ENCODE results near the gene PICALM. TPM values are rescaled to one million over a fixed set of nuclear protein-coding genes. Genes with fewer than 3 reads are reported as not detected.
A peak's percentile ranks its signal among the peaks of the same experiment; 100 is the strongest.

Gene PICALM
- total RNA-seq, 2 donors from 2014 or later: 97.8 to 132 TPM

DNA sequence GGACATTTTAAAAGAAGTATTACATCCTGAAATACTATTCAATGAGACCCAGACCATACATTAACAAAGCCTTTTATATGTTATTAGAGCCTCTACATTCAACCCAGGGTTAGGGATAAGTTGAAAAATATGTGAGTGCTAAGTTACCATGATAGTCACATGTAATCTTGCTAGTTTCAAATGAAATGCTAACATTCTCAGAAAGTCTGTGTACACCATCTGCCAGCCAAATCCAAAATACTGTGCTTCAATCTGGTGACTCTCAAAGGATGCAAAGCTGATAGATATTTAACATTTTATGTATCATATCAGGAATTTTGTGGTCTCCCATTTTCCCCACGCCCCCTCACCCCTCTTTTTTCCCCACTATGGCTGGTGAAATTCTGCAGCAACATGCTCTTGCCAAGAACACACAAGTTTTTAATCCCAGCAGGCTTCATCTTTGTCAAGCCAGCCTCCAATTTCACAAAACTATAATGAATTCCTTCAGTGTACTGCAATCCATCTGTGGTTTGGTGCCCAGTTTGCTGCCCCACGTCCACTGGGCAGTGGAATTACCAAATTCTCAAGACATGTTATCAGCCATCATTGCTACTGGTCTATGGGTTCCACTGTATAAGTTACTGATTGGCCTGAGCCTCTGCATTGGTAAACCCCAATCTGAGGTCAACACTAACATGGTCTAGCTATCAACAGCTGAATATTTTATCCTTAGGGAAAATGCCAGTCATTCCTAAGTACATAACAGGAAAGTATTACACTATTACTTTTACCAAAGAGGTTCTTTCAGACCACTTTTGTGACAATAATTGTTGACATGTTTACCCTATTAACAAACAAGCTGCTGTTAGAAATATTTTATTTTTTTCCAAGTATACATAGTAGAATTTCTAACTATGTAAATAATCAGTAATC, 1.5 kb upstream of the PICALM start:
- Histone ChIP-seq H3K27ac (peak overlapping the region; percentile 84 to 97 (median 91)), H3K9me3 (no peaks in the 10 kb centered on the region), H3K4me3 (no peak overlapping the region), H3K27me3 (no peaks in the 10 kb centered on the region), H3K36me3 (replicated peaks in 1 of 2; ENCODE audit: insufficient read depth in 1 of 2, low read depth in 2 of 2) (no peaks in the 10 kb centered on the region), H3K4me1 (peaks cover 16% of the 10 kb centered on the region)
- intact Hi-C loops (cut with DNase I): no loop called here
- WGBS, 2 donors: 90 to 96% methylated on average over 2 of the region's 2 CpGs
- DNase-seq: no peak
- ATAC-seq: no peak
- TF ChIP-seq, protein P1, sequence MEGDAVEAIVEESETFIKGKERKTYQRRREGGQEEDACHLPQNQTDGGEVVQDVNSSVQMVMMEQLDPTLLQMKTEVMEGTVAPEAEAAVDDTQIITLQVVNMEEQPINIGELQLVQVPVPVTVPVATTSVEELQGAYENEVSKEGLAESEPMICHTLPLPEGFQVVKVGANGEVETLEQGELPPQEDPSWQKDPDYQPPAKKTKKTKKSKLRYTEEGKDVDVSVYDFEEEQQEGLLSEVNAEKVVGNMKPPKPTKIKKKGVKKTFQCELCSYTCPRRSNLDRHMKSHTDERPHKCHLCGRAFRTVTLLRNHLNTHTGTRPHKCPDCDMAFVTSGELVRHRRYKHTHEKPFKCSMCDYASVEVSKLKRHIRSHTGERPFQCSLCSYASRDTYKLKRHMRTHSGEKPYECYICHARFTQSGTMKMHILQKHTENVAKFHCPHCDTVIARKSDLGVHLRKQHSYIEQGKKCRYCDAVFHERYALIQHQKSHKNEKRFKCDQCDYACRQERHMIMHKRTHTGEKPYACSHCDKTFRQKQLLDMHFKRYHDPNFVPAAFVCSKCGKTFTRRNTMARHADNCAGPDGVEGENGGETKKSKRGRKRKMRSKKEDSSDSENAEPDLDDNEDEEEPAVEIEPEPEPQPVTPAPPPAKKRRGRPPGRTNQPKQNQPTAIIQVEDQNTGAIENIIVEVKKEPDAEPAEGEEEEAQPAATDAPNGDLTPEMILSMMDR (IDR thresholded peaks at IDR 0.05): no peak
- no peak for TF ChIP-seq POLR2A (IDR thresholded peaks at IDR 0.05)

DNA sequence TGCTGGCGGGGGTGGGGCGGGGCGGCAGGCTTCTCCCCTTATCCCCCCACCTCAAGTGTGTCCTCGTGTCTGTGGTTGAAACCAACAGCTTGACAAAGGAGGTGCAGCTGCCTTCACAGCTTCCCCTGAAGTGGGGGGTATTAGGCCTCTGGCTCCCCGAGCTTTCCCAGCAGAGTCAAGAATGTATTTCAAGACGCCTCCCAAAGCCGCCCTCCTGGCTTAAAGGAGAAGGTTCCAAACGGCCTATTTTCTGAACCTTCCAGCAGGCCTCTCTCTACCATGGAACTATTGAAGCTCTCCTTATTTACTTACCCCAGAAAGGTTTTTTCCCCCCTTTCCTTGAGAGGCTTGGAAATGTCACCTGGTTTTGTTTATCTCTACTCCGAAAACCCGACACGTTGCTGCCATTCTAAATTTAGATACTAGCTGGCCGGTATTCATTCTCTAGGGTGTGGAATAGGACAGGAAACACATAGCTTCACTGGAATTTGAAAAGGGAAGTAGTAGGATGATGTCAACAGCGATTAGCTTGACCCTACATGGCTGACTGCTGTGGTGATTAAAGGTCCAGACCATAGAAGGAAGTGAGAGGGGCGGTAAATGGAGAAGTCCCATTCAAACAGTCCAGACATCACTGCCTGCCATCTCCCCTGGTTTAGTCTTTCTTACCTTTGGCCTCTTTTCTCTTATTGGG, 671 bp upstream of the PICALM start:
- H3K4me1 ChIP-seq: peaks cover 24% of the 10 kb centered on the region
- no peaks in the 10 kb centered on the region for H3K27me3 ChIP-seq
- H3K4me3 ChIP-seq: no peak overlapping the region
- intact Hi-C loops (cut with DNase I): no loop called here
- no peaks in the 10 kb centered on the region for H3K36me3 ChIP-seq (replicated peaks in 1 of 2; ENCODE audit: insufficient read depth in 1 of 2, low read depth in 2 of 2)
- H3K27ac ChIP-seq: peak overlapping the region; percentile 84 to 97 (median 91)
- DNase-seq: peak in 3 of 4 donors; percentile 12 to 65 (median 24)
- TF ChIP-seq POLR2A (IDR thresholded peaks at IDR 0.05): peak in 2 of 3 donors; percentile 54 to 60
- TF ChIP-seq, protein P1 (IDR thresholded peaks at IDR 0.05): no peak
- no peaks in the 10 kb centered on the region for H3K9me3 ChIP-seq
- peak; percentile 41 for ATAC-seq
- 5 to 6% methylated on average over 10 to 14 of the region's 14 CpGs for WGBS, 2 donors

DNA sequence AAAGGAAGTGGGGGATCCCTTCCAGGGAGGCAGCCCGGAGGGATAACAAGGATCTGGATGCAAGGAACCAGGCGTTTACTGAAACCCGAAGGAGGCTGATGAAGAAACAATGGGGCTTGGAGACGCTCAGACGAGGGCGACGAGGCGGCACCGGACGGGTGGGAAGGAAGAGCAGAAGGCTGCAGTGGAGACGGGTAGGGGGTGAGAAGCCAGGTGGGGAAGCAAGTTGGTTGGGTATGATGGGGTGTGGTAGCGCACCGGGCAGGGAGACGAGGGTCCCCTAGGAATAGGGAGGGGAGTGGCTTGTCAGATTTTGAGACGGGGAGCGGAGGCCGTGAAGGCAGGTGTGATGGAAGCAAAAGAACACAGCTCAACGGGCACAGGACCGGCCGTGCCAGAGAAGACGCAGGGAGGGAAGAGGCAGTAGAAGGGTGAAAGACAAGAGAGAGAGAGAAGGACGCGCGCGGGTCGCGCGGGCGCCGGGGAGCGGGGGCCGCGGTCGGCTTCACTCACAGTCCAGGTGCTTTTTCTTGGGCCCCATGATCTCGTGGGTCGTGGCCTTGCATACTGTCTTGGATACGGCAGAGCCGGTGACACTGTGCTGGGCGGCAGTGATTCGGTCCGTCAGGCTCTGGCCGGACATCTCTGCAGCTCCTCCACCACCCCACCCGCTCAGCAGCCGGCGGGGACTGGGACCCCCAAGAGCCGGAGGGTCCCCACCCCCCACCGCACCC, 579 bp downstream of the PICALM start:
- intact Hi-C loops (cut with DNase I): no loop called here
- TF ChIP-seq, protein P1 (IDR thresholded peaks at IDR 0.05): no peak
- peak in 1 of 3 donors; percentile 1 for TF ChIP-seq POLR2A (IDR thresholded peaks at IDR 0.05)
- H3K4me3 ChIP-seq: peak overlapping the region; percentile 81 to 93
- ATAC-seq (peak; percentile 19), DNase-seq (peak; percentile 35 to 51 (median 43))
- peak overlapping the region; percentile 87 to 97 (median 94) for H3K27ac ChIP-seq
- peaks cover 37% of the 10 kb centered on the region for H3K4me1 ChIP-seq
- no peaks in the 10 kb centered on the region for H3K36me3 ChIP-seq (replicated peaks in 1 of 2; ENCODE audit: insufficient read depth in 1 of 2, low read depth in 2 of 2)
- H3K27me3 ChIP-seq: no peaks in the 10 kb centered on the region
- no peaks in the 10 kb centered on the region for H3K9me3 ChIP-seq
- WGBS, 2 donors: 0 to 1% methylated on average over 37 to 47 of the region's 47 CpGs

DNA sequence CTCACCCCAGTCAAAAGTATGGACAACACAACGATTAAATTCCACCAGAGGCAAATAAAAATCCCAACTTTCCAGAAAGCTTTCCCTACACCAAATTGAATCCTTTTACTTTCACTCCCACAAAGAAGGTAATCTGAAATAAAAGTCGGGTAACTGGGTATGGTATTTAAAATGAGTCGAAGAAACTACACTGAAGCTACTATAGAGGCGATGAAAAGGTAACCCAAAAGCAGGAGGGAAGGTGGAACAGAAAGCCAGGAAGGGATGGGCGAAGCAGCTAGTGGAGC, 1.1 kb downstream of the PICALM start:
- Histone ChIP-seq H3K4me1 (peaks cover 42% of the 10 kb centered on the region), H3K9me3 (no peaks in the 10 kb centered on the region), H3K27ac (peak overlapping the region; percentile 87 to 97 (median 94)), H3K4me3 (peak overlapping the region; percentile 81 to 93), H3K27me3 (no peaks in the 10 kb centered on the region), H3K36me3 (replicated peaks in 1 of 2; ENCODE audit: insufficient read depth in 1 of 2, low read depth in 2 of 2) (no peaks in the 10 kb centered on the region)
- ATAC-seq (no peak), DNase-seq (no peak)
- WGBS, 2 donors: 0 to 1% methylated on average over 4 to 5 of the region's 5 CpGs
- no peak for TF ChIP-seq POLR2A (IDR thresholded peaks at IDR 0.05)
- TF ChIP-seq, protein P1 (IDR thresholded peaks at IDR 0.05): no peak
- intact Hi-C loops (cut with DNase I): no loop called here
